Stimulated activated CD8-positive, alpha-beta memory T cell treated with anti-CD3 and anti-CD28 coated beads, Interleukin-4, amount 100 ng/mL, for 48 hours (primary cell): Measurements from ENCODE around the gene ELMO1.
A peak's percentile ranks its signal among the peaks of the same experiment; 100 is the strongest.

Source experiments
- DNase-seq: peaks from one replicate; pipeline ENCODE4 v3.0.0-alpha.2; 2020

The ELMO1 gene

GRCh38 chr7:37039131-37039749 is 409.4 kb downstream of the ELMO1 start:
- DNase-seq: no peak

GRCh38 chr7:37038706-37039105 is 410.0 kb downstream of the ELMO1 start:
- DNase-seq: no peak

DNA sequence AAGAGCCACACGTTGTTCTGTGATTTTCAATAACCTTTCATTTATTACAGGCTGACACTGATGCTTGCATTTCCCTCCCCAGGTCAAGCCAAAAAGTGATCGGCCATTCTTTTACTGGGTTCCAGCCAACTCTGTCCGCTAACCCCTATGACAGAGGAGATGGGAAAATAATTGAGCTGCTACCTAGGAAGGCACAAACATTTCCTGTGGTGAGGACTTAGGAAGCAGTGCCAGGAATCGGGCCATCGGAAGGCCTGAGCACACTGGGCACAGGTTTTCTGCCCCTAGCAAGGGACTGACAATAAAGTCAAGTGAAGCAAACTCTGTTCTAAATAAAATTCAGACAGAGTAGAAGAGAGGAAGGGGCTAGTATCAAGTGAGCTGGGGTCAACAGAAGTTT is 411.4 kb downstream of the ELMO1 start:
- DNase-seq: no peak

GRCh38 chr7:37035631-37036030 is 413.0 kb downstream of the ELMO1 start:
- DNase-seq: no peak

GRCh38 chr7:37033141-37033540 is 415.5 kb downstream of the ELMO1 start:
- no peak for DNase-seq

- no peak for DNase-seq
Observed at GRCh38 chr7:37032258-37032601, 416.4 kb downstream of the ELMO1 start.

DNA sequence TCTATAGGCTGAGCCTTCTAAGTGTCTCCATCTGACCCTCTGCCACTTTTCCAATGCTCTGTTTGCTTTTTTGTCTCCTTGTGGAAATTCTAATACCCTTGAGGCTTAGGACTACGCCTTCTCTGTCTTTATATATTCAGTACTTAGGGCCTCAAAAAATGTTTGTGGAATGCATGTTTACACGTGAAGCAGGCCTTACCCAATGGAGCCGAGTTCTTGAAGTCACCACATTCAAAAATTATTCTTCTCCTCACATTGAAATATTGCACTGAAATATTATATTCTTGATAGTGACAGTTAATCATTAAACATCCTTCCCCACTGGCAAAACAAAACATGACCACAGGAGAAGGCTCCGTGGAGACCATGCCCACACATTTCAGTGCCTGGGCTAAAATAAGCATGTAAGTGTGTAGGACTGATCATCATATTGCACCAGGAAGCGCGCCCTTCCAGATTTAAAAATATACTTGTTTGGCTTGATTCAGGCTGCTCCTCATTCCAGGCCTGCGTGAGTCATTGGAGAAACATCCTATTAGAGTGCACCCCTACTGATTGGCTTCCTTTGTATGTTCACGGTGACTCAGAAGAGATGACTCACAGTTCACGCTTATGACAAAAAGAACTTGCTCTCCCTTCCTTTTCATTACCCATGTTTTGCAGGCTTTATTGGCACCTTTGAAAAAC is 416.9 kb downstream of the ELMO1 start:
- peak; percentile 52 for DNase-seq

DNA sequence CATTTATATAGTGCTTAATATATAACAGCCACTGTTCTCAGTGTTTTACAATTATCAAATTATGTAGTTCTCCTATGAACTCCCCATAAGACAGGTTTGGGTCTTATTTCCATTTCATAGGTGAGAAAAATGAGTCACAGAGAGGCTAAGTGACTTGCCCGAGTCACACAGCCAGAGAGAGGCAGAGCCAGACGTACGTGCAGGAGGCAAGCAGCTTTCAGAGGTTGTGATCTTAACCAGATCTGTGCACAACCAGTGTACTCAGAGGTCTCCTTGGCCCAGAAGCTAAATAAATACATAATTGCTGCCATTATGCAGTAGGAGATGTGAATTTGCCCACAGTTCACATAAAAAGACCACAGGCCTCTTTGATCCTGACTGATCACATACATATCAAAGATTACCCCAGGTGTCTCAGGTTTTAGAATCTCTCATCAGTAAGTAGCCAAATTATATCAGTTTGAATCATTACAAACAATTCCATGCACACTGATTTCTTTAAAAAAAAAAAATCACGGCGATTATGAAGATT is 419.7 kb downstream of the ELMO1 start:
- DNase-seq: peak; percentile 46

DNA sequence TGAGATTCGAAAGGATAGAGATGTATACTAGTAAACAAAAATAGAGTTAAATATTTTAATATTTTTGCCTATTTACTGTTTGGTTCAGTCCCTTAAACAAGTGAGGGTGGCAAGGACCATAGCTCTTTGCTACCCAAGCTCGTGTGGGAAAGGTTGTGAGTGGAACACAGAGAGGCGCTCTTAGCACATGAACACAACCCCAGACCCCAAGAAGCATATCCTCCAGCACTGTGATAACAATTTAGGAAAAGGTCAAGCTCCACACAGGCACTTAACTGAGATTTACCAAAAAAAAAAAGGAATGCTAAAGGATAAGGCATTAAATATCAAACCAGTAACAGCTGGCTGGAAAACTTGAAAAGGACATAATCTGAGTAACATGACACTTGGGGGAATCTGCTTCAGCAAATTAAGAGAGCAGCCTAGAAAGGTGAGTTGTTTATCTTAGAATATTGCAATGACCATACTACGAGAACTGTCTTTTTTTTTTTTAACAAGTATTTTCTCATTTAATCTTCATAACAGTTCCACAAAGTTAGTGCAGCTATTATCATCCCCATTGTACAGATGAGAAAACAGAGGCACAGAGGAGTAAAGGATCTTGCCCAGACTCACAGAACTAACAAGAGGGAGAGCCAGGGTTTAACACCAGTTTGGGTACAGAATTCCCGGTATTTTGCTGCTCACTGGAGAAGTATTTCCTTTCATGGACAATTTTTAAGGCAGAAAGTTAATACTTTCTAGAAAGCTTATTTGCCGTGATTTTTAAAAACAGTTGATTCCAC is 420.9 kb downstream of the ELMO1 start:
- no peak for DNase-seq

DNA sequence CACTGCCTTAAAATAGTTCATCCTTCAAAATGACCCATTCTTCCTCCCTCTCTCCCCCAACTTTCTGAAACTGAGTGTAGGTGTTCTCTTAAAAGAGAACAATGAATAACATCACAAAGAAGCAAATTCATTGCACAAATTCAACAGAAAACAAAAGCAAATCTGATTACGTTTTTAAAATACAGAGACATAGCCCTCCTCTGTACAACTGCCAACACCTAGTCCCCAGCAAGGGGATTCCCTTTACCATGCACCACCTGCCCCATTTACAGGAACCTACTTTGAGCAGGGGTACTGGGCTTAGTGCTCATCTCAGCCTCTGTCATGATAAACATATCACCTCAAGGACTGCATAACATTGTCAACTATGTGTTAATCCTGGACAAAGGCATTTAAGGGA is 421.6 kb downstream of the ELMO1 start:
- no peak for DNase-seq

DNA sequence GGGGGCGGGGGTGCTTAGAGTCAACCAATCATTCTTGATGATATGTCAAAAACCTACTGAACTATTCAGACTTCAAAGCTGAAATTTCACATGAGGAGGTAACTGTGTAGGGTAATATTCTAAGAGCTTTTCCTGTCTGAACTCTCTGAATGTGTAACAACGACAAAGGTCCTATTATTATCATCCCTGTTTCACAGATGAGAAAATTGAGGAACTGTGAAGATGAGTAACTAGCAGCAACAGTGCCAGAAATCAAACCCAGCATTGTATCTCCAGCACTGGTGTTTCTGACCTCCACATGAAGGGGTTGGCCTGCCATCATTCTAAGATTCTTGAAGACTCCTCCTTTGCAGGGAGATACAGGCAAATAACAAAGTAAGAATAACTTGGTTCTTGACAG is 429.7 kb downstream of the ELMO1 start:
- no peak for DNase-seq

GRCh38 chr7:37016064-37016878 is 432.4 kb downstream of the ELMO1 start:
- no peak for DNase-seq

GRCh38 chr7:37015353-37016034 is 433.2 kb downstream of the ELMO1 start:
- DNase-seq: no peak

DNA sequence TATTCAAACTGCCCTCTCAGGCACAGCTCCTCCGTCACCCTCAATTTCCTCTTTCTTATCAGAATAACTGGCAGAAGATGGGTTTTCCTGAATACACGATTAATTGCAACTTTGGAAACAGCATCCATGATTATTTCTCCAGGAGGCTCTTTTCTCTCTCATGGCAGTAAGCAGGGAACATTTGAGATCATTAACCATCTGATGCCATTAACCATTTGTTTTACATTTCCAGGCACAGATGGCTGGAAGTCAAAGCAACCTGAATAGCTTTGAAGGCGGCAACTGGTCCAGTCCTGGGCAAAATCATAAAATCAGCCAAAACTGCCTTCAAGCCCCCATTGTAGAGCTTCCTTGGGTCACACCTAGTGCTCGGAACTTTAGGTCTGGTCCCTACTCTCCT is 434.9 kb downstream of the ELMO1 start:
- no peak for DNase-seq

GRCh38 chr7:37011151-37011890 is 437.3 kb downstream of the ELMO1 start:
- DNase-seq: no peak

DNA sequence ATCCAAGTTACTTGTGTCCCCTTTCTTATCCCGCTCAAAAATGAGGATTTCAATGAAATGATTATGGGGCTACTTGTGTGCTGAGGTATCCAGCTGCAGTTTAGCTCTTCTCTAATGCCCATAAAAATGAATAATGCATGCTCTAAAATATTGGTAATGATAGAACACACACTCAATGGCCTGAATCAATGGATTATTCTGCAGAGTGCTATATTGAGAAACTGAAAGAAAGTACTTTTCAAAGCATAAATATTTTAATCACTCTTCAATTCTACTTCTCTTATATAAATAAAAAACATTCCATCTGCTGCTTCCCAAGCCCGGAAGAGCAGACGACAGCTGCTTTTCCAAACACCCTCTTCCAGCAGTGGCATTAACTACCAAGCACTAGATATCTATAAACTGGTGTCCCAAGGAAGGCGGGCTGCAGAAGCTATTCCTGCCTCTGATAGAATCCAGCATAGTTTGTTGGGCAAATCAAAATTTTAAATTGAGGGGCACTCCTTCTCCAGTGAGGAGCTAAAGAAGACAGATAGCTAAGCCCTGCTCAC is 439.5 kb downstream of the ELMO1 start:
- no peak for DNase-seq

DNA sequence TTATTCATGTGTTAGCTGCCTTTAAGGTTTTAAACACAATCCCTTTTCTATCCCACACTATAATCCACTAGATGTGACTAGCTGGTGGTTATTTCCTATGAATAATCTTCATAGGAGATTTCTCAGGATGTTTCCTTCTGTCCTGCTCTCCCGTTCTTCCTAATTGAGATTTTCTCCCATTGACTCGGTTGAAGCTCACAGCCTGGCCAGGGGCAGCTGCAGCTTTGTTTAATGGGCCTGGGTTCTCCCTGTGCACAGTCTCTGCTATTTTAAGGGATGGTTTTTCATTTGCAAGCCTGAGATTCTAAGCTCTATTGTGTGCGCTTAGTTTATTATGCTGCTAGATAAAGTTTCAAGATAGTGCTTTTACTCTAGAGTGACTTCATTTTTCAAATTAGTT is 441.0 kb downstream of the ELMO1 start:
- no peak for DNase-seq

DNA sequence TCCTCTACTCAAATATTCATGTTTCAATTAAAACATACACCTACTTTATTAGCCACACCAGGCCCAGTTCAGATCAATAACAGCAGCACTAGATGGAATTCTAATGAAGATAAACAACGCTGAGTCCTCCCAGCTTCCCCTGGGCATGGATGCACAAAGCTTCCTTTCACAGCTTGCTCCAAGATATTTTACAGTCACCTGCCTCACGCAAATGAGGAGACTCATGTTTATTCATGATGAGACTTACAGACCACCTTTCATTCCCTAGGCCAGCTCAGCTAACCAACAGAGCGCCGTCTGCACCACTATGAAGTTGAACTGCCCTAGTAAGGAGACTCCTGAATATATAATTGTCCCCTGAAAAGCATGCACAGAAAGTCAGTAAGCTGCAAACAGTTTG is 441.4 kb downstream of the ELMO1 start:
- DNase-seq: no peak

- DNase-seq: no peak
Observed at GRCh38 chr7:37006764-37007163, 441.9 kb downstream of the ELMO1 start.

DNA sequence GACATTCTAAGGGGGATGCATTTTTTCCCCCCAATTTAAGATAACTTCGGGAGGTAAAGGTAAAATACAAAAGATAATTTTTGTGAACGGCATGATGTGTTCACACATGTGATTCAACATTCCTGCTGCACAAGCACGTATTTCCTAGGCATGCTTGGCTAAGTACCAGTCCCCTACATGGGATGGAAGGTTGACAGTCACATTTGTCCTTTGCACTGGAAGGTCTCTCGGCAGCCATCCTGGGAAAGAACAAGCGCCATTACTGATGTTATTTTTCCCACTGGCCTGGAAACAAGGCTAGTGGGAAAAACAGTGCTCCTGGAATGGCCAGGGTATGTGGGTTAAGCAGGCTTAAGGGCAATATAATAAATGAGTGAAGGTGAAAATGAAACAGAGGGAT is 448.2 kb downstream of the ELMO1 start:
- DNase-seq: no peak
